Activated naive CD4-positive, alpha-beta T cell treated with anti-CD3 and anti-CD28 coated beads, Interleukin-2, amount 50 U/mL, for 72 hours (primary cell): Measurements from ENCODE around the gene NR5A2. TPM values are rescaled to one million over a fixed set of nuclear protein-coding genes. Genes with fewer than 3 reads are reported as not detected.
A peak's percentile ranks its signal among the peaks of the same experiment; 100 is the strongest.

Source experiments
- ATAC-seq, 2 donors: fragments of 150-1000 bp; cut with Tn5 transposase; 2 replicates each; pipeline ENCODE4 v1.10.0; 2021; ENCODE audit warnings: mild to moderate bottlenecking in 2 of 2, moderate library complexity in 2 of 2
- DNase-seq, 2 donors: peaks; one replicate each; pipeline ENCODE4 v3.0.0; 2021 to 2022; ENCODE audit warnings: low spot score in 2 of 2
- H3K27ac Mint-ChIP-seq, 2 donors: one replicate each; pipeline ENCODE4 v1.8.0; 2022; ENCODE audit warnings: mild to moderate bottlenecking in 2 of 2, mixed read lengths in 2 of 2
- H3K36me3 Mint-ChIP-seq, 2 donors: one replicate each; pipeline ENCODE4 v1.8.0; 2022; ENCODE audit warnings: mixed read lengths in 2 of 2
- H3K9me3 Mint-ChIP-seq, 2 donors: one replicate each; pipeline ENCODE4 v1.8.0; 2022; ENCODE audit warnings: mixed read lengths in 2 of 2
- total RNA-seq, 2 donors: library from RNA; stranded (reverse); gene quantifications; one replicate each; pipeline ENCODE4 v1.2.3, GENCODE V29; 2022

NR5A2 gene
- total RNA-seq, 2 donors from 2014 or later = 0.16 TPM; not detected in 1

GRCh38 chr1:200223207-200223606, 195.7 kb downstream of the NR5A2 start:
- Mint-ChIP-seq H3K9me3 (peaks cover 0 to 5% of the 10 kb centered on the region in 2 donors), H3K36me3 (peaks cover 0 to 6% of the 10 kb centered on the region in 2 donors), H3K27ac (no peak overlapping the region)
- no peak for ATAC-seq
- DNase-seq = no peak

DNA sequence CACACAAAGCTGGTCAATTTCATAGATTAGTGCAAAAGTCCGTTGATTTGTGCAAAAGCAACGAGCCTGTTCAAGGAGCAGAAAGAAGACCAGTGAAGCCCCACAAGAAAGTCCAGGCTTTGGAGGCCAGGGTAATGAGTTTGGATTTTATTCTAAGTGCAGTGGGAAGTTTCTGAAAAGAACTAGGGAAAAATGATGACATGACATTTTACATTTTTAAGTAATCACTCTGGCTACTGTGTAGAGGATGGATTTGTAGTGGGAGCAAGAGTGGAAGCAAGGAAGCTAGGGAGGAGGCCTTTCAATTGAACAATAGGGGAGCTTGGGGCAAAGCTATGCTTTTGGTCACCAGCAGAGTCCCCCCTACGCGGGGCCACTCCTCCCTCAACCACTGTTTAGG, 196.1 kb downstream of the NR5A2 start:
- Mint-ChIP-seq H3K36me3 (peaks cover 0 to 6% of the 10 kb centered on the region in 2 donors), H3K9me3 (peaks cover 0 to 5% of the 10 kb centered on the region in 2 donors), H3K27ac (no peak overlapping the region)
- DNase-seq (no peak), ATAC-seq (no peak)

DNA sequence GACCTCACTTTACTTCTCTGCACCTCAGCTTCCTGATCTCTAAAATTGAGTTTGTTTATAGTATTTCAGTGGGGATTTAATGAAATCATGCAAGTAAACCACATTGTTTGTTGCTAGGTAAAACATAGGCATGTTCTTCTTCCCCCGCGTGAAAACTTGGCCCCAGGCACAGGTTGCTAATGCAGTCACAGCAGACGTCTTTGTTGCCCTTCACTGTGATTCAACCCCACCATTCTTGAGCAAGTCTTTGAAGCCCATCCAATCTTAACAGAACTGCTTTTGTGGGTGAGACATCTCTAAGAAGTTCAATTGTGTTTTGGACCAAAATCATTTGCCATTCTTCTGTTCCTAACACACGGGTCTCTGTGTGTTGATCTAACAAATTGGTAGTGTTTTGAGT, 196.8 kb downstream of the NR5A2 start:
- DNase-seq = no peak
- Mint-ChIP-seq H3K36me3 (peaks cover 0 to 6% of the 10 kb centered on the region in 2 donors), H3K9me3 (peaks cover 0 to 5% of the 10 kb centered on the region in 2 donors), H3K27ac (no peak overlapping the region)
- ATAC-seq = no peak

DNA sequence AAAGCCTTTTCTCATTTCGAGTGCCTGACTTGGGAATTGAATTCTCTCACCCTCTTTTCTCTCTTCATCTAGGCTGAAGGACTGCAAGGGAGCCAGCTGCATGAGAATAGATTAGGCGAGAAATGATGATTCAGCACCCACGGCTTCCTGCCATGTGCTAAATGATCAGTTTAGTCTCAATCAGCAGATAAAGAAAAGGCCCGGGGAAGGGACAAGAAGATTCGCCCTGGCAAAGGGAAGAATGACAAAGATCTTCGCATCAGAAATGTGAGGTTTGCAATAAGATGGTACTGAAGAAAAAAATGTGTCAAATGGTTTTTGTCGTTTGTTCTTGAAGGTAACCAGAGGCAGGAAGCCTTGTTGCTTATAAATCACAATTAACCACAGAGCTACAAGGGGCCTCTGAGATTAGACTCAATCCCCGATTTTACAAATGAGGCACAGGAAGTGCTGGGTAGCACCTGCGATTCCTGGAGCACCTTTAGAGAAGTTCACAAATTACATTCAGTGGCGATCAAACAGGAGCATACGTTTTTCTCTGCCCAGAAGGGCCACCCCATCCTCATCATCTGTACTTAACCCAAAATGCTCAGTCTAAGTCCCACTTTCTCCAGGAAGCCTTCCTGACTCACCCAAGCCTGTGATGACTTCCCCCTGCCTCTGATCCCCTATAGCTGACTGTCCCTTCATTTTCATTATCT, 198.9 kb downstream of the NR5A2 start:
- Mint-ChIP-seq H3K9me3 (peaks cover 0 to 5% of the 10 kb centered on the region in 2 donors), H3K36me3 (peaks cover 0 to 5% of the 10 kb centered on the region in 2 donors), H3K27ac (no peak overlapping the region)
- peak in 1 of 2 donors; percentile 29 for DNase-seq
- peak; percentile 77 to 85 for ATAC-seq

GRCh38 chr1:200226969-200227303, 199.4 kb downstream of the NR5A2 start:
- Mint-ChIP-seq H3K36me3 (peaks cover 0 to under 1% of the 10 kb centered on the region in 2 donors), H3K9me3 (no peaks in the 10 kb centered on the region), H3K27ac (no peak overlapping the region)
- DNase-seq (no peak), ATAC-seq (peak in 1 of 2 donors; percentile 26)
